CD4-positive, alpha-beta T cell (primary cell): ENCODE measurements around the gene ATMIN. TPM values are rescaled to one million over a fixed set of nuclear protein-coding genes. Genes with fewer than 3 reads are reported as not detected.
A peak's percentile ranks its signal among the peaks of the same experiment; 100 is the strongest.

Experiments
- ATAC-seq: fragments of 200-7000 bp; cut with Tn5 transposase; one replicate; pipeline ENCODE4 v1.10.0; 2022; ENCODE audit warnings: mild to moderate bottlenecking; ENCODE audit not compliant: poor library complexity
- CTCF ChIA-PET: fragments of 350-600 bp; sonication (Branson Sonifier 250); formaldehyde crosslinking; loops from one replicate; lab custom pipeline; 2021; ENCODE audit warnings: antibody characterized with exemption, inconsistent platforms; lab: Charles Lee
- POLR2A ChIA-PET: fragments of 350-600 bp; sonication (Branson Sonifier 250); formaldehyde crosslinking; loops from one replicate; lab custom pipeline; 2021; ENCODE audit warnings: antibody characterized with exemption, inconsistent platforms; lab: Charles Lee
- DNase-seq, 14 experiments: peaks; one replicate each; pipeline ENCODE4 v3.0.0-alpha.2; 2013 to 2020; ENCODE audit warnings: mixed read lengths in 2 of 14
- H3K27ac ChIP-seq, 2 donors: one replicate each; pipeline versions ENCODE4 v1.5.1 to v1.7.0; 2013; ENCODE audit warnings: low read length in 2 of 2, low read depth in 1 of 2, mild to moderate bottlenecking in 1 of 2
- H3K27me3 ChIP-seq, 2 experiments: 1 replicate in 1 of 2; 2 replicates in 1 of 2; pipeline versions ENCODE4 v1.6.1 to v1.7.0; 2013; ENCODE audit warnings: low read length in 2 of 2, control low read depth in 1 of 2, mild to moderate bottlenecking in 1 of 2, moderate library complexity in 1 of 2; ENCODE audit not compliant: insufficient read depth in 2 of 2, control insufficient read depth in 1 of 2
- H3K36me3 ChIP-seq: one replicate; pipeline ENCODE4 v1.6.1; 2013; ENCODE audit warnings: low read length, control low read depth; ENCODE audit not compliant: insufficient read depth
- H3K4me1 ChIP-seq: one replicate; pipeline ENCODE4 v1.6.1; 2013; ENCODE audit warnings: low read length, control low read depth; ENCODE audit not compliant: insufficient read depth
- H3K4me3 ChIP-seq: one replicate; pipeline ENCODE4 v1.5.1; 2013; ENCODE audit warnings: mild to moderate bottlenecking, low read length, moderate library complexity
- H3K9me3 ChIP-seq, 2 experiments: 1 replicate in 1 of 2; 2 replicates in 1 of 2; pipeline versions ENCODE4 v1.6.1 to v1.7.0; 2013; ENCODE audit warnings: low read length in 2 of 2, mild to moderate bottlenecking in 2 of 2, control low read depth in 1 of 2, moderate library complexity in 1 of 2; ENCODE audit not compliant: control insufficient read depth in 1 of 2, insufficient read depth in 1 of 2
- H3K27ac Mint-ChIP-seq: one replicate; pipeline ENCODE4 v1.8.0; 2020; ENCODE audit warnings: mixed read lengths
- H3K27me3 Mint-ChIP-seq: one replicate; pipeline ENCODE4 v1.8.0; 2021; ENCODE audit warnings: mixed read lengths
- H3K36me3 Mint-ChIP-seq: one replicate; pipeline ENCODE4 v1.8.0; 2021; ENCODE audit warnings: low read depth, mixed read lengths
- H3K4me1 Mint-ChIP-seq: one replicate; pipeline ENCODE4 v1.8.0; 2021; ENCODE audit warnings: low read depth, mixed read lengths
- H3K4me3 Mint-ChIP-seq: one replicate; pipeline ENCODE4 v1.8.0; 2020; ENCODE audit warnings: mild to moderate bottlenecking, mixed read lengths
- H3K9me3 Mint-ChIP-seq: one replicate; pipeline ENCODE4 v1.8.0; 2020; ENCODE audit warnings: mixed read lengths
- CTCF ChIP-seq: fragments of 200-600 bp; IDR thresholded peaks from one replicate; pipeline ENCODE4 v1.8.0; 2022; ENCODE audit warnings: antibody characterized with exemption, mild to moderate bottlenecking
- intact Hi-C, 2 experiments: fragments of 100-400 bp; cut with DNase I in 1 of 2; cut with micrococcal nuclease in 1 of 2; formaldehyde crosslinking; loops; one replicate each; pipeline versions ENCODE4 v1.15.1 to v1.9.0; 2023 to 2025; cut with DNase I, micrococcal nuclease
- total RNA-seq, 174 experiments: library from RNA in 2 of 174; stranded (reverse) in 2 of 174; gene quantifications; one replicate each; pipeline ENCODE4 v1.2.3 and lab custom pipeline; 2021 to 2026

ATMIN gene
- total RNA-seq, 2 experiments from 2014 or later = 29.9 to 31.7 TPM

GRCh38 chr16:81076566-81077075 is 41.0 kb downstream of the ATMIN start:
- ATAC-seq = peak; percentile 86
- H3K4me1 Mint-ChIP-seq = no peaks in the 10 kb centered on the region
- H3K36me3 ChIP-seq = no peaks in the 10 kb centered on the region
- peaks cover 15% of the 10 kb centered on the region for H3K4me1 ChIP-seq
- no peaks in the 10 kb centered on the region for H3K9me3 Mint-ChIP-seq
- H3K9me3 ChIP-seq = no peaks in the 10 kb centered on the region
- peak overlapping the region; percentile 90 for H3K4me3 ChIP-seq
- no peak overlapping the region for H3K27ac Mint-ChIP-seq
- intact Hi-C loops = loop anchor here (1.0 to 10.0 kb wide), 8 partner anchors 15 to 1576 kb away; partner anchors contain the start of genes CENPN (in 2 of the 2), GCSH (in 2 of the 2), ATMIN (in 1 of the 2) and CMC2 (in 1 of the 2)
- no peaks in the 10 kb centered on the region for H3K27me3 Mint-ChIP-seq
- H3K4me3 Mint-ChIP-seq = no peak overlapping the region
- POLR2A ChIA-PET = interaction anchor here (0.7 to 3.8 kb wide), 9 partner anchors 11 to 1093 kb away, joined by 3 to 51 read pairs (median 4); partner anchors contain the start of genes ATMIN, CENPN, CMC2 and GAN
- CTCF ChIA-PET = interaction anchor here (1.0 to 4.2 kb wide), 2 partner anchors 18 to 41 kb away, joined by 3 to 34 read pairs; partner anchors contain the start of gene ATMIN
- no peak for TF ChIP-seq CTCF
- H3K27me3 ChIP-seq = no peaks in the 10 kb centered on the region
- DNase-seq = peak; percentile 87 to 97 (median 93)
- peak overlapping the region; percentile 95 to 97 for H3K27ac ChIP-seq
- H3K36me3 Mint-ChIP-seq = no peaks in the 10 kb centered on the region

- no peak within 1 kb of the TSS for H3K4me3 Mint-ChIP-seq
- intact Hi-C loops = loop anchor here (1.0 to 10.0 kb wide), 7 partner anchors 14 to 1575 kb away; partner anchors contain the start of genes CENPN (in 2 of the 2), GCSH (in 2 of the 2), CMC2 (in 1 of the 2) and CMIP (in 1 of the 2)
- ATAC-seq = peak; percentile 68
- POLR2A ChIA-PET = interaction anchor here (1.0 to 3.8 kb wide), 7 partner anchors 11 to 1093 kb away, joined by 3 to 51 read pairs (median 7); partner anchors contain the start of genes ATMIN, CENPN, CMC2 and GAN
- peak within 1 kb of the TSS; percentile 95 to 97 for H3K27ac ChIP-seq
- DNase-seq = peak; percentile 93 to 99 (median 96)
- H3K36me3 ChIP-seq = no peaks in the 10 kb centered on the region
- H3K27me3 Mint-ChIP-seq = no peaks in the 10 kb centered on the region
- no peaks in the 10 kb centered on the region for H3K9me3 Mint-ChIP-seq
- no peaks in the 10 kb centered on the region for H3K4me1 Mint-ChIP-seq
- no peak within 1 kb of the TSS for H3K27ac Mint-ChIP-seq
- H3K36me3 Mint-ChIP-seq = no peaks in the 10 kb centered on the region
- CTCF ChIA-PET = interaction anchor here (1.0 to 4.2 kb wide), 2 partner anchors 18 to 42 kb away, joined by 3 to 34 read pairs; partner anchors contain the start of gene ATMIN
- H3K27me3 ChIP-seq = no peaks in the 10 kb centered on the region
- H3K4me3 ChIP-seq = peak within 1 kb of the TSS; percentile 90
- H3K4me1 ChIP-seq = peaks cover 15% of the 10 kb centered on the region
- H3K9me3 ChIP-seq = no peaks in the 10 kb centered on the region
- no peak for TF ChIP-seq CTCF
These were observed 41.7 kb downstream of the ATMIN start, which contains the start of gene C16orf46 for GRCh38 chr16:81077076-81077940. TSS of gene C16orf46 (minus strand) at chr16:81077238. CDS start at chr16:81063955, 13,283 bp downstream.

- CTCF ChIA-PET = no interaction called here
- POLR2A ChIA-PET = no interaction called here
- no peak overlapping the region for H3K27ac ChIP-seq
- H3K27me3 ChIP-seq = no peaks in the 10 kb centered on the region
- H3K27me3 Mint-ChIP-seq = no peaks in the 10 kb centered on the region
- intact Hi-C loops = no loop called here
- H3K9me3 ChIP-seq = no peaks in the 10 kb centered on the region
- H3K4me1 ChIP-seq = peaks cover 15% of the 10 kb centered on the region
- H3K4me3 Mint-ChIP-seq = peak overlapping the region; percentile 54
- no peak overlapping the region for H3K27ac Mint-ChIP-seq
- no peak for TF ChIP-seq CTCF
- H3K4me3 ChIP-seq = no peak overlapping the region
- ATAC-seq = no peak
- no peaks in the 10 kb centered on the region for H3K36me3 ChIP-seq
- H3K9me3 Mint-ChIP-seq = no peaks in the 10 kb centered on the region
- H3K4me1 Mint-ChIP-seq = no peaks in the 10 kb centered on the region
- H3K36me3 Mint-ChIP-seq = no peaks in the 10 kb centered on the region
- DNase-seq = no peak
These were observed 44.6 kb downstream of the ATMIN start for GRCh38 chr16:81080233-81080632.
